IPS DF 4.7 (cell line): ENCODE results near the gene B4GALT2.

Source experiments
- DNase-seq: peaks from one replicate; pipeline ENCODE4 v3.0.0-alpha.2; 2013; ENCODE audit warnings: low spot score; ENCODE audit errors: extremely low read depth

The B4GALT2 gene

GRCh38 chr1:44002165-44002564 lies 23.2 kb downstream of the B4GALT2 start:
- DNase-seq: no peak

DNA sequence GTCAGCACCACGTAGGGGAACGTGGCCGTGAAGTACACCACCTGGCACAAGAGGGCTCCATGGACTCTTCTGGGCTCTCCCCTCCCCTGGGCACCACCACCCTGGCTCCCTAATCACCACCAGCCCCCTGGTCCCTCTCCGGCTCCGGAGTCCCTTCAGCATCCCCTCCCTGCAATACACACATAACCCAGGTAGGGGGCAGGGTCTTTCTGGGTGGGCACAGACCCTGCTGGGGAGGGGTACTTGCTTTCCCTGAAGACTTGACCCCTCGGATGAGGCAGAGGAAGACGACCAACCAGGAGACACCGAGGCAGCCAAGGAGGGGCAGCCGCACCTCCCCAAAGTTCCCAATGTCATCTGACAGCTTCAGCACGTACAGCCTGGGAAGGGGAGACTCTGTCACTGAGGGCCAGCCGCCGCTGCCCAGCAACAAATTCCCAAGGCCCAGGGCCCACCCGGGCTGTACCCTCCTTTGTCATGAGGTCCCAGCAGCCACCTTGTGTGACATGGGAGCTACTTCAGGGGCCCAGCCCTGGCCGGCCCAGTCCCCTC lies 23.7 kb downstream of the B4GALT2 start:
- no peak for DNase-seq

DNA sequence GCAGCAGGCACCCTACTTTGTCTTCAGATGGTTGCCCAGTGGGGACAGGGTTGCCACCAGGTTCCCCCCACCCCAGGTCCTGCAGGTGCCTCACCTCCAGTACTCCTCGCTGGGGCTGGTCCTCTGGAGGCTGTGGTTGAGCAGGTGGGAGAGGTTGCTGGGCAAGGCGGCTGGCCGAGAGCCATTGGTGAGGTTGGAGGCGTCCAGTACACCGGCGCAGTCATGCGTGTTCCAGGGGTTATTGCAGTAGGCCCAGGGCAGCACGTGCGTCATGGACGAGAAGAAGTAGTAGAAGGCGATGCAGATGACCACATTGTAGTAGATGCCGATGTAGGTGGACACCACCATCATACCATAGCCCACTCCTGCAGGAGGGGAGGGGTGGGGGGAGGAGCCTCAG lies 29.2 kb downstream of the B4GALT2 start:
- no peak for DNase-seq

DNA sequence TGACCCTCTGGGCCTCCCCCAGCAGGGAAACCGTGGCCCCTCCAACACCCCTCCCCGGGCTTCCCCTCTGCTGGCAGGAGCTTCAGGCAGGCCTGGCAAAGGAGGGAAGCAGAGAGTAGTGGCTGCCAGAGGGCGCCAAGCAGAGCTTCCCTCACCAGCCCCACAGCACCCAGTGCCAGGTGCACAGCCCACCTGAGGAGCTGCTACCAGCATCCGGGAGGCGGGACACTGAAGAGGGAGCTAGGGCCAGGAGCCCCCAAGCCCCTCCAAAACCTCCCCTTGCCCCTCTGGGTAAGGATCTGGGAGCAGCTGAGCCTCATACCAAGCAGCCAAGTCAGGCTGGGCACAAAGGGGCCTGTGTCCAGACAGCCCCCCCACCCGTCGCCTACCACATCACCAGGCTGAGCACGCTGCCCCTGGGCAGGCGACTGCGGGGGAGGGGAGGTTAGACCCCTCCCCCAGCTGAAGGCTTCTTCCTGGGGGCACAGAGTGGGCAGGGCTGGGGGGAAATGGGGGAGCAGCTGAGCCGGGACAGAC lies 32.0 kb downstream of the B4GALT2 start:
- no peak for DNase-seq

- DNase-seq: no peak
These were observed 33.4 kb downstream of the B4GALT2 start for GRCh38 chr1:44012404-44012803.

DNA sequence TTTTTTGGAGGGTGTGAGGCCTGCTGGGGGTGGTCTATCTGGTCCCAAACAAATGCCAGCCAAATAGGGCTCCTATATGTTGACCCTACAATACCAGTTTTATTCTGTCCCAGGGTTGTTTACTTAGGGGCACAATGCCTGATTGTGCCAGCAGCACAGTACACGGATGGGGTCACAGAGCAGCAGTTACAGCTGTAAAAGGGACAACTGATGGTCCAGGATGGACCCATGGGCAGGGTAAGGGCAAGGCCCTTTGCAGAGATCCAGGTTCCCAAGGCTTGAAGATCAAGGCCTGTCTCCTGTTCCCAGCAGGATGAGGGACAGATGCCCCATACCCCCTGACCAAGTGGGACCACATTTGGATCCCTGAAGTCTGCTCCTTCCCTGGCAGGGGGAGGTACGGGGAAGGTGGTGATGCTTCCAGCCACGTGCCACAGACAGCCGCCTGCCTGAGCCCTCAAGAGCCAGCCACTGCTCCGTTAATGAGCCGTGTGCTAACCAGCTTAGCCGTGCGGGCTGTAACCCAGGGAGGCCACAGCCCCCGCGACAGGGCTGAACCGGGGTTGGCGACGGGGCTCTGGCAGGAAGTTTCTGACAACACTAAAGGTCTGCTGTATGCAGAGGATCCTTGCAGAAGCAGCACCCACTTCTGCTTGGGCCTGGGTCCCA lies 34.1 kb downstream of the B4GALT2 start:
- DNase-seq: no peak

DNA sequence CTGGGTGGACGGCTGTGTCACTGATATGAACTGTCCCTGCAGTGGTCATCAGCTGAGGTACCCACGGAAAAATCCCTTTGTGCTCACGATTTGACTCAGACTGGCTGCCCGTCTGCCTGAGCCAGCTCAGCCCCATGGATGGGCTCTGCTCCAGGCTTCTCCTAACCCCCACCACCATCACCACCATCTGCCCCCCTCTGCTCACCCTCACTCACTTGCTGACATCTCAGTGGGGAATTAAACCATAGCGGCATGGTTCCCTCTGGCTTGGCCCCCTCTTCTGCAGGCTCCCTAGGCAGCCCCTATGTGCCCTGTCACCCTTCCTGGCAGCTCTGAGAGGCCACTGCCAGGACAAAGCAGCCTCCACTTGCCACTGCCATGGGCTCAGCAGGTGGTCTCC lies 34.9 kb downstream of the B4GALT2 start:
- no peak for DNase-seq

DNA sequence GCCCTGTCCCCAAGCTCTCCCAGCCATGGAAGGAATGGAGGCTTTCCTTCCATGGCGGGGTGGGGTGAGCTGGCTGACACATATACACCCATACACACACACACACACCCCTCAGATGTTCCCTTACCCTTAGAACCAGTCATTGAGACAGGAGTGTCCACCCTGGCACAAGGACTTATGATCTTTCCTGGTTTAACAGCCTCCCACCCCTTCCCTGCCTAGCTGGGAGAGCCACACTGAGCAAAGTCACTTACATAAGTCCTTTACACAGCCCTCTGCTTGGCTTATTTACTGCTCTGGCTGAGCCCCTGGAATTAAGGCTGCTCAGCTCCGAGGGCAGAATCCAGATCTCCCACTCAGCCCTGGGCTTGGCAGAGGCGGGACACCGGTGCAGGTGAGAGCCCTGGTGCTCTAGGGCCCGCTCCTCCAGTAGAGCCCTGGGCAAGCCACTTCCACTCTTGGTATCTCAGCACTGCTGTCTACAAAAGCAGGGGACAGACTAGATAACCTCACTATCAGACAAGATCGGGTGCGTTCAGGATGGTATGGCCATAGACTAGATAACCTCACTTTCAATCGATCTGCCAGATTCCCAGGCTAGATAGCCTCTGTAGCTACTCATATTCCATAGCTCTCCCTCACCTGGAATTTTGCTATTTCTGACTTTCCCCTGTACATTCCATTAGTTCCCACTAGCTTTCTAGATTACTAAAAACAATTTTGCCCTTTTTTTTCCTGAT lies 35.5 kb downstream of the B4GALT2 start:
- no peak for DNase-seq

DNA sequence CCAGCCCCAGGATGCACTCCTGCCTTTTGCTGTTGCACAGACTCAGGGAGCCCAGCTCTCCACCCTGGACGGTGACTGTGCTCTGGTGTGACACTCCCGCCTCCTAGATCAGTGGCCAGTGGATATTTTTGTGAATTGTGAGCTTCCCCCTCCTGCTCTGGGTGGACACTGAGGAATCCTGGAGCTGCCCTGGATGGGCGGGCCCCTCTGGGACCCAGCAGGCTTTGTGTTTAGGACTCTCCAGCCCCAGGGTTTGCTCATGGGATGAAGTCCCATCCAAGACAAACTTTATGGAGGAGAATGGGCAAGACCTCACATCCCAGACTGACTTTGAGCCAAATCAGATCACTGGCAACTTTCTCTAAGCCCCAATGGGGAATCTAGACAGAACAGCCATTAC lies 36.2 kb downstream of the B4GALT2 start:
- no peak for DNase-seq

DNA sequence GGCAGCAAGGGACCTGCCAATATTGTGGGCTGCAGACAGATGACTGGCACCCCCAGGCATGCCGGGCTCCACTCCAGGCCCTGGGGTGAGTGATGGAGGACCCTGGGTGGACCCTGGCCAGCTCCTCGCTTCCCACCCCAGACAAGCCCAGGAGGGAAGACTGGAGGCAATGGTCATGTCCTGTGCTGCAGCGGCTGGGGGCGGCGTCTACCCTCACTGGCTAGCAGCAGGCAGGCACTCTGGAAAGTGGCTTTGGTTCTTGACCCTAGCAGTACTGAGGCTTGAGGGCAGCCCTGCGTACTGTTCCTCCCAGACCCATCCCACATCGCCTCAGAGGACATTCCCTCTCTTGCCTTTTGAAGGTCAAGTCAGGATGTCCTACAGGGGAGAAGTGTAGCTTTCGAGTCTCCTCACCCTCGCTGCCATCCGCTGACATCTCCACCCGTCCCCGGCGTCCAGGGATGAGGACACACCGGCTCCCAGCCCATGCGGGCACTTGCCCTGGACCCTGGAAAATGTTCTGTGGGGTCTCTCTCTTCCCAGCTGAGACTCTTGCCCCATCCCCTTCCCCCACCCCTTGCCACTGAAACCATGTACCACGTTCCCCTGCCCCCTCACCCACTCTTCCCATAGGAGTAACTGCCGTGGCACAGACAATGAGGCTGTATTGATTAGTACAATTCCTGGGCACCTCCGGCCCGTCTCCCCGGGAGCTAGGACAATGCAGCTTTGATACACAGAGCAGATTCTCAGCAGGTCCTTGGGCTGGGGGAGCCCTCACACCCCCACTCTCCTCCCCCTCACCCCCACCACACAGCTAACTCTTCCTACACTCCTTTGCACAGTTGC lies 37.3 kb downstream of the B4GALT2 start:
- no peak for DNase-seq

DNA sequence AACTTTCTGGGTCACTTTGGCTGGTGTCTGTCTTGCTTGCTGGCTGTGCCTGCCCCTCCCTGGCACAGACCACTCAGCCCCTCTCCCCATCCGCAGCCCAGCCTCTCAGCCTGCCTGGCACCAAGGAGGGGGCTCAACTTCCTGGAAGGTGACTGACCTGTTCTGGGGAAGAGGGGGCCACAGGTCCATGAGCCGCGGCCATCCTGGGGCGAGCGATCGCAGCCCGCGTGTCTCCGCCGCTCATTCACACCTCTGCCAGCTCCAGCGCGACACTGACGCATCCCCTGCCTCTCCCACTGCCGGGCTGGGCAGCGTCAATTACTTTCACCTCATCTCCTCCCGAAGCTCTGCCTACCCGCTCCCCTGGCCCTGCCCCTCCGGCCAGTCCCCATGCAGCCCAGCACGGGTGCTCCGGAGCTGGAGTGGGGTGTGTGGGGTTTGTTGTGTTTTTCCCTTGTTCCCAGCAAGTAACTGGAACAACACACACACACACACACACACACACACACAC lies 37.9 kb downstream of the B4GALT2 start:
- no peak for DNase-seq

DNA sequence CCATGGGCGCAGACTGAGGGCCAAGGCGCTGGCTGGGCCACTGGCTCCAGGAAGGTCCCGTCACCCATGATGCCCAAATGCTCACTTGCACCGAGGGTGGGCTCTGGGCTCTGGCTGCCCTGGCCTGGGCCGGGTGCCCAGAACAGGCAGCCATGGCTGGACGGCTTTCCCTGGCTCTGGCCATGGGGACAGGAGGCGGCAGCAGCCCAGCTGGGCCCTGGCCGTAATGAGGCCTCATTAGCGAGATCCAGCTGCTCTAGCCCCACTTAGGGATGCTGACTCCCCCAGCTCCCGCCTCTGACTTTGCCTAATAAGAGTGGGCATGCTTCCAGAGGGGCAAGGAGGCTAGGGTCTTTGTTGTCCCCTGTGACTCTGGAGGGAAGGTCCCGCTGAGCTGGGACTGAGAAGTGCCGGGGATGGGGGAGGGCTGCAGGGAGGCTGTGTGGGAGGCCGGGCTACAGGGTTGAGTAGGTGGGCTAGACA lies 40.5 kb downstream of the B4GALT2 start:
- no peak for DNase-seq

- no peak for DNase-seq
These were observed 41.5 kb downstream of the B4GALT2 start for GRCh38 chr1:44020464-44020863.

- DNase-seq: no peak
These were observed 42.1 kb downstream of the B4GALT2 start for GRCh38 chr1:44021156-44021555.

DNA sequence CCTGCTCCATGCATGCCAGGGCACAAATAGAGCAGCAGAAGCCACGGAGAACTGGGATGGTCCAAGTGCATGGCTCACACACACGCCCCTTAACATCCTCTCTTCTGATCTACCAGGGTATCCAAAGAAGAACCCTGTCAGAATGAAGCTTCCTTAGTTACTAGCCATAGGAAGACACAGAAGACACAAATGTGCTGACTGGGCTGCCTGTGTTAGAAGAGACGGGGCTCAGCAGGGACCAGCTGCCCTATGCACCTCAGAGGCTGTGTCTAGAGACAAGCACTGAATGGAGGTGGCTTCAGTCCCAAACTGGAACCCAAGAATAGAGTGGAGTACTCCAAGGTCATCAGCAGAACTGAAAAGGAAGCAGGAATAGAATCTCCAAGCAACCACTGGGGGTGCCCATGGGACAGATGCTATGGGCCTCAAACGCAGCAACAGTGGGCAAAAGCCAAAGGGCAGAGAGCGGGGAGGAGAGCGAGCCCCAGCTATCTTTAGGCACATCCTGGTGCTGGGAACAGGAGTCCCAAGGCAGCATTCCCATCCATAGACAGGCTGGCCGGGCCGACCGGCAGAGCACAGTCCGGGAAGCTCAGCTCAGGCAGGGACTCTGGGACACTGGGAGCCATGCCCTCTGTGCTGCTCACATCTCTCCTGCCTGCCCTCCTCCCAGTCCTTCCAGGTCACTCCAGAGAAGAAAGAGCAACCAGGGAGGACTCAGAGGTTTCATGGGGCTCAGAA lies 42.7 kb downstream of the B4GALT2 start:
- DNase-seq: no peak

DNA sequence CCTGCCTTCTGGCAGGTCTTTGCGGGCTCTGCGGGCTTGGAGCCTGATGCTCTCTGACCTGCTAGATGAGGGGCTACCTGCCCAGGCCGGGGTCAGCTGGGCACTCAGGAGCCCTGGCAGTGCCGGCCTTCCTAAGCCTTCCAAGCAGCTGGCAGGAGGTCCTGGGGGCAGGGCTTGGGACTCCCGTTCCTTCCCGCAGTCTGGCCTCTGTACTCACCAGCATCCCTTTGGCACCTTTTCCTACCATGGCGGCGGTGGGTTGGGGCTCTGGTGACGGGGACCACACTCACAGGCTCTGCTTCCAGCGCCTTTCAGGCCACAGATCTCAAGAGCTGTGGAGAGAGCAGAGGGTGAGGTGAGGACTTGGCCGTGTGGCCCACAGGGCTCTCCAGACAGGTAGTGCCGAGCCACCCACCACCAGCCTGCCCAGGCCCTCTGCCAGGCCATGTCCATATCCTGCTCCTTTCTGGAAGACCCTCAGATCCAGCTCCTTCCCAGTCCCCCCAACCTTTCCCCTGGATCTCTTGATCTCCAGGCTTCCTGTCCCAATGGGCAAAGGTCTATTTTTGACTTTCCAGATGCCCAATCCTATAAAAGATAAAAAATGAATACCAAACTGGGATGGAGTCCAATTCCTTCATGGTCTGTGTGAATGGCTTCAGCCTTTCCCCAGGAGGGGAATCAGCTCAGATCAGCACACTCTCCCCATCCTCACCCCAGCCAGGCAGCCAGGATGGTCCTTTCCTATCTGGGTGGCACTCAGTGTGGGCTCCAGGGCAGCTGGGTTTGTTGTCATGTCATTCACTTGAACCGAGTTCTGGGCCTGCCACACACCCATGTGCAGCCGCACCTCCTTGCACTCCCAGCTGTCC lies 45.3 kb downstream of the B4GALT2 start:
- no peak for DNase-seq

DNA sequence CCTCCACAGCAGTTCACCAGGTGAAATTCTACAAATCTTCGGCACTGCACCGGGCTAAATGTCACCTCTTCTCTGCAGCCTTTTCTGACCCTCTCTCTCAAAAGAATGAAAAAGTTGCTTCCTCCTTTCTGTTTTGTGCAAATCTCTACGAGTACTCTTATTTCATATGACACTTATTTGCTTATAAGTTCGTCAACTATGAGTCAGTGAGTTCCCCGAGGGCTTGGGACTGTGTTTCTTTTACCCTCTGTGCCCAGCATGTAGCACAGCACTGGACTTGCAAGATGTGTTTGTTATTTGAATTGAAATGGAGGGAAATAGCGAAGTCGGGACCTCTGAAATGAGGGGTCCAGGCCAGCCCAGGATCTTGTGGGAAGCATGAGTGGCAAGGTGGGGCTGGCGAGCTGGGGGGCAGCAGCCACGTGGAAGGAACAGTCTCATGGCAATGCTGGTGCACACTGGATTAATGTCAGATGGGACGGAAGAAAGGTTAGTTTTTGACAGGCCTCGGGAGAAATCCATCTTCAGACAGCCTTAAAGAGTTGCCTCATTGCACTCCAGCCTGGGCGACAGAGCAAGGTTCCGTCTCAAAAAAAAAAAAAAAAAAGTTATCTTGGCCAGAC lies 46.0 kb downstream of the B4GALT2 start:
- DNase-seq: no peak

DNA sequence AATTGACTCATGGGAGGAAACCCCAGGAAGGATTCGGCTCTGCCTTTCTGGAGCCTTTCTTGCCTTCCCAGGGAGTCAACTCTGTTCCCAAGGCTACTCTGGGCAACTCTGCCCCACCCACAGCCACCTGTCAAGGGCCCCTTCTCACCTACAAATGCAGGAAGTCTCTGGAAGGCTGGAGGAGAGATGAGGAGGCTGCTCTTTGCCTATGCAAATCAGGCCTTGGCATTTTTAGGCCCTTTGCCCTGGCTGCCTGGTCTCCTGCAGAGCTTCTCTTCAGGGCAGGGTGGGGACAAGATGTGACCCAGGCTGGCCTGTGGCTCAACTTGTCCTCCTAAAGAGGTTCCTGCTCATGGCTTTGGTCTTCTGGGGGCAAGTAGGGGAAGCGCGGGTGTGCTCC lies 46.8 kb downstream of the B4GALT2 start:
- DNase-seq: no peak

- DNase-seq: no peak
These were observed 48.3 kb downstream of the B4GALT2 start for GRCh38 chr1:44027320-44027719.
